ENCODE data around the gene PIGS.

Gene PIGS

DNA sequence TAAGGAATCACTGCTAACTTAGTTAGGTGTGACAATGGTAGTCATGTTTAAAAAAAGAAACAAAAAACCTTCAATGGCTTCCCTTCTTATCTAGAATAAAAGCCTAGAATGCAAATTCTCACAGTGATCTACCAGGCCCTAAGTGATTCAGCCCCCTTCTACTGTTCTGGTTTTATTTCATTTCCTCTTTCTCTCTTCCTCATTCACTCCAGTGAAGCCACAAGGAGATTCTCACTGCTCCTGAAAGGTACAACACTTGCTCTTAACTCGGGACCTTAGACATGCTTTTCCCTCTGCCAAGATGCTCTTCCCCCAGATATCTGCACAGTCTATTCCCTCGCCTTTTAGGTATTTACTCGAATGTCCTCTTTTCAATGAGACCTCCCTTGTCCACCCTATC, 3.7 kb downstream of the PIGS start:
- Histone ChIP-seq H3K27ac (replicated peaks; ENCODE audit: low read length) (no peak overlapping the region), H3K23ac (ENCODE audit: low read depth, low read length, poor library complexity) (no peak overlapping the region), H4K8ac (ENCODE audit: low read depth, low read length) (no peak overlapping the region), H3K9ac (ENCODE audit: low read depth, low read length, poor library complexity) (no peak overlapping the region), H2AFZ (ENCODE audit: low read length) (no peak overlapping the region), H2BK5ac (ENCODE audit: low read length) (no peak overlapping the region), H2AK5ac (ENCODE audit: low read depth, low read length) (no peak overlapping the region), H3K9me3 (replicated peaks in 1 of 2; ENCODE audit: control insufficient read depth in 2 of 2, insufficient read depth in 1 of 2, low read depth in 1 of 2, low read length in 2 of 2) (no peaks in the 10 kb centered on the region), H3K27me3 (ENCODE audit: control insufficient read depth in 3 of 3, insufficient read depth in 3 of 3, low read depth in 1 of 3, low read length in 3 of 3) (peaks cover 0 to 4% (median 0%) of the 10 kb centered on the region in 3 experiments), H3K4me2 (ENCODE audit: insufficient read depth, low read length, poor library complexity, severe bottlenecking) (no peak overlapping the region), H2BK12ac (ENCODE audit: low read length) (no peak overlapping the region), H3K4me1 (ENCODE audit: control insufficient read depth in 2 of 2, insufficient read depth in 1 of 2, low read depth in 1 of 2, low read length in 2 of 2) (peaks cover 0 to 2% of the 10 kb centered on the region in 2 donors), H3K4me3 (ENCODE audit: low read length in 2 of 2) (no peak overlapping the region), H3K14ac (ENCODE audit: low read length) (no peak overlapping the region), H4K91ac (ENCODE audit: low read depth, low read length, poor library complexity) (no peak overlapping the region), H3K4ac (ENCODE audit: low read length) (no peak overlapping the region), H3K18ac (ENCODE audit: low read length) (no peak overlapping the region), H3K36me3 (replicated peaks in 1 of 2; ENCODE audit: control insufficient read depth in 2 of 2, insufficient read depth in 2 of 2, low read length in 2 of 2) (peaks cover 3 to 25% of the 10 kb centered on the region in 2 donors), H2BK120ac (ENCODE audit: low read depth, low read length) (no peak overlapping the region), H2BK15ac (ENCODE audit: low read length) (no peak overlapping the region), H3K79me1 (ENCODE audit: low read depth, low read length) (peaks cover 5% of the 10 kb centered on the region)
- no CpG with 5 or more reads among the region's 3 CpGs for WGBS, 2 donors (ENCODE audit: extremely low coverage in 2 of 2, insufficient read length in 2 of 2, insufficient replicate concordance in 1 of 2)
- DNase-seq (ENCODE audit: low spot score), result no peak

DNA sequence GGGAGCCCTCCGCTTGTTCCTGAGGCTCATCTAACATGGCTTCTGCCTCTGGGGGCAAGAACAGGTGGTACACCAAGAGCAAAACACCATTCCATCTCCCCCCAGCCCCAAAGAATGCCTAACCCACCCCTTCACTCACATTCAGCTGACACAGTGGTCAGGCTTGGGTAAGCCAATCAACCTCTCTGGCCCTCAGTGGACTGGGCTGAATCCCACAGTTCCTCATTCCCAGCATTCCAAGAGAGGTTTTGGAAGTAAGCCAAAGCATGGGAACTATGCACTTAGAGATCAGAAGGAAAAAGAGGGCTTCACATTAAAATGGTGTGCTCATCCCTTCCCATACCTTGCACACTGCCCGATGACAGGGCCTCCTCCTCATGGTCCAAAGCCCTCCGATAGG, 7.8 kb downstream of the PIGS start:
- no peak overlapping the region for H3K23ac ChIP-seq (ENCODE audit: low read depth, low read length, poor library complexity)
- WGBS, 2 donors (ENCODE audit: extremely low coverage in 2 of 2, insufficient read length in 2 of 2, insufficient replicate concordance in 1 of 2), result no CpG with 5 or more reads among the region's 3 CpGs
- no peak overlapping the region for H3K4ac ChIP-seq (ENCODE audit: low read length)
- H3K4me3 ChIP-seq (ENCODE audit: low read length in 2 of 2), result no peak overlapping the region
- H3K27me3 ChIP-seq (ENCODE audit: control insufficient read depth in 3 of 3, insufficient read depth in 3 of 3, low read depth in 1 of 3, low read length in 3 of 3), result no peaks in the 10 kb centered on the region
- H2AK5ac ChIP-seq (ENCODE audit: low read depth, low read length), result no peak overlapping the region
- no peak overlapping the region for H2BK15ac ChIP-seq (ENCODE audit: low read length)
- H3K79me1 ChIP-seq (ENCODE audit: low read depth, low read length), result peaks cover 2% of the 10 kb centered on the region
- no peak overlapping the region for H2BK5ac ChIP-seq (ENCODE audit: low read length)
- H3K4me1 ChIP-seq (ENCODE audit: control insufficient read depth in 2 of 2, insufficient read depth in 1 of 2, low read depth in 1 of 2, low read length in 2 of 2), result no peaks in the 10 kb centered on the region
- H3K14ac ChIP-seq (ENCODE audit: low read length), result no peak overlapping the region
- no peak overlapping the region for H2AFZ ChIP-seq (ENCODE audit: low read length)
- DNase-seq (ENCODE audit: low spot score), result no peak
- H3K18ac ChIP-seq (ENCODE audit: low read length), result no peak overlapping the region
- H4K8ac ChIP-seq (ENCODE audit: low read depth, low read length), result no peak overlapping the region
- H3K4me2 ChIP-seq (ENCODE audit: insufficient read depth, low read length, poor library complexity, severe bottlenecking), result no peak overlapping the region
- no peak overlapping the region for H3K9ac ChIP-seq (ENCODE audit: low read depth, low read length, poor library complexity)
- no peak overlapping the region for H4K91ac ChIP-seq (ENCODE audit: low read depth, low read length, poor library complexity)
- no peak overlapping the region for H3K27ac ChIP-seq (replicated peaks; ENCODE audit: low read length)
- no peak overlapping the region for H2BK12ac ChIP-seq (ENCODE audit: low read length)
- H3K36me3 ChIP-seq (replicated peaks in 1 of 2; ENCODE audit: control insufficient read depth in 2 of 2, insufficient read depth in 2 of 2, low read length in 2 of 2), result peaks cover 7 to 54% of the 10 kb centered on the region in 2 donors
- no peak overlapping the region for H2BK120ac ChIP-seq (ENCODE audit: low read depth, low read length)
- H3K9me3 ChIP-seq (replicated peaks in 1 of 2; ENCODE audit: control insufficient read depth in 2 of 2, insufficient read depth in 1 of 2, low read depth in 1 of 2, low read length in 2 of 2), result no peaks in the 10 kb centered on the region

- Histone ChIP-seq H3K4me2 (ENCODE audit: insufficient read depth, low read length, poor library complexity, severe bottlenecking) (no peak overlapping the region), H3K9me3 (replicated peaks in 1 of 2; ENCODE audit: control insufficient read depth in 2 of 2, insufficient read depth in 1 of 2, low read depth in 1 of 2, low read length in 2 of 2) (no peaks in the 10 kb centered on the region), H3K23ac (ENCODE audit: low read depth, low read length, poor library complexity) (no peak overlapping the region), H3K18ac (ENCODE audit: low read length) (no peak overlapping the region), H4K8ac (ENCODE audit: low read depth, low read length) (no peak overlapping the region), H2BK15ac (ENCODE audit: low read length) (no peak overlapping the region), H2AK5ac (ENCODE audit: low read depth, low read length) (no peak overlapping the region), H3K27ac (replicated peaks; ENCODE audit: low read length) (no peak overlapping the region), H3K36me3 (replicated peaks in 1 of 2; ENCODE audit: control insufficient read depth in 2 of 2, insufficient read depth in 2 of 2, low read length in 2 of 2) (peaks cover 25 to 64% of the 10 kb centered on the region in 2 donors), H3K4ac (ENCODE audit: low read length) (no peak overlapping the region), H3K27me3 (ENCODE audit: control insufficient read depth in 3 of 3, insufficient read depth in 3 of 3, low read depth in 1 of 3, low read length in 3 of 3) (no peaks in the 10 kb centered on the region), H3K4me1 (ENCODE audit: control insufficient read depth in 2 of 2, insufficient read depth in 1 of 2, low read depth in 1 of 2, low read length in 2 of 2) (peaks cover 11 to 12% of the 10 kb centered on the region in 2 donors), H2BK12ac (ENCODE audit: low read length) (no peak overlapping the region), H3K4me3 (ENCODE audit: low read length in 2 of 2) (no peak overlapping the region), H3K79me1 (ENCODE audit: low read depth, low read length) (peaks cover 6% of the 10 kb centered on the region), H2BK5ac (ENCODE audit: low read length) (no peak overlapping the region), H4K91ac (ENCODE audit: low read depth, low read length, poor library complexity) (no peak overlapping the region), H2AFZ (ENCODE audit: low read length) (no peak overlapping the region), H3K9ac (ENCODE audit: low read depth, low read length, poor library complexity) (no peak overlapping the region), H2BK120ac (ENCODE audit: low read depth, low read length) (no peak overlapping the region), H3K14ac (ENCODE audit: low read length) (no peak overlapping the region)
- no peak for DNase-seq (ENCODE audit: low spot score)
- WGBS, 2 donors (ENCODE audit: extremely low coverage in 2 of 2, insufficient read length in 2 of 2, insufficient replicate concordance in 1 of 2), result no CpG with 5 or more reads among the region's 3 CpGs
Observed at GRCh38 chr17:28555022-28555421, 16.3 kb downstream of the PIGS start.

DNA sequence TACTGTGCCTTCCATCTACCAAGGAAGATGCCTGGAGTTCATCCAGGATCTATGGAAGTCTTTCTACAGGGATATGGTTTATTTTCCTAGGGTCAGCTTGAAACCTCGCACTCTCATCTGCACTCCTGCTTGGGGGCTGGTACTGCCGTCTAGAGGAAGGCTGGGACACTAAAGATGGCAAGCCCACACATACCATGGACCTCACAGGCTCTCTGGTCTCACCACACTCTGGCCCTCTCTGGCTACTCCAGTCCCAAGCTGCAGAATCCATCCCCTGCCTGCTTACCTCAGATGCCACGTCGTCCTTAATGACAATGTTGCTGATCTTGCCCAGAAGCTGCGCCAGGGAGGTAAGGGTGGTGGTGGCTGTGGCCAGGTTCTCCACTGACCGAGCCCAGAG, 16.8 kb downstream of the PIGS start:
- H3K23ac ChIP-seq (ENCODE audit: low read depth, low read length, poor library complexity), result no peak overlapping the region
- no peak overlapping the region for H3K27ac ChIP-seq (replicated peaks; ENCODE audit: low read length)

More for the DNA sequence above, 16.8 kb downstream of the PIGS start:
- H3K4ac ChIP-seq (ENCODE audit: low read length), result no peak overlapping the region
- H2AK5ac ChIP-seq (ENCODE audit: low read depth, low read length), result no peak overlapping the region
- H3K4me1 ChIP-seq (ENCODE audit: control insufficient read depth in 2 of 2, insufficient read depth in 1 of 2, low read depth in 1 of 2, low read length in 2 of 2), result peaks cover 12 to 14% of the 10 kb centered on the region in 2 donors
- H2BK5ac ChIP-seq (ENCODE audit: low read length), result no peak overlapping the region
- no peaks in the 10 kb centered on the region for H3K27me3 ChIP-seq (ENCODE audit: control insufficient read depth in 3 of 3, insufficient read depth in 3 of 3, low read depth in 1 of 3, low read length in 3 of 3)
- no peak overlapping the region for H2BK15ac ChIP-seq (ENCODE audit: low read length)
- no peak overlapping the region for H4K8ac ChIP-seq (ENCODE audit: low read depth, low read length)
- no peak overlapping the region for H3K14ac ChIP-seq (ENCODE audit: low read length)
- H3K4me2 ChIP-seq (ENCODE audit: insufficient read depth, low read length, poor library complexity, severe bottlenecking), result no peak overlapping the region
- H2AFZ ChIP-seq (ENCODE audit: low read length), result no peak overlapping the region
- H2BK12ac ChIP-seq (ENCODE audit: low read length), result no peak overlapping the region
- peaks cover 6% of the 10 kb centered on the region for H3K79me1 ChIP-seq (ENCODE audit: low read depth, low read length)
- H2BK120ac ChIP-seq (ENCODE audit: low read depth, low read length), result no peak overlapping the region
- no peak overlapping the region for H3K4me3 ChIP-seq (ENCODE audit: low read length in 2 of 2)
- no peak overlapping the region for H4K91ac ChIP-seq (ENCODE audit: low read depth, low read length, poor library complexity)
- WGBS, 2 donors (ENCODE audit: extremely low coverage in 2 of 2, insufficient read length in 2 of 2, insufficient replicate concordance in 1 of 2), result no CpG with 5 or more reads among the region's 6 CpGs
- no peak overlapping the region for H3K18ac ChIP-seq (ENCODE audit: low read length)
- H3K9me3 ChIP-seq (replicated peaks in 1 of 2; ENCODE audit: control insufficient read depth in 2 of 2, insufficient read depth in 1 of 2, low read depth in 1 of 2, low read length in 2 of 2), result no peaks in the 10 kb centered on the region
- no peak for DNase-seq (ENCODE audit: low spot score)
- no peak overlapping the region for H3K9ac ChIP-seq (ENCODE audit: low read depth, low read length, poor library complexity)
- H3K36me3 ChIP-seq (replicated peaks in 1 of 2; ENCODE audit: control insufficient read depth in 2 of 2, insufficient read depth in 2 of 2, low read length in 2 of 2), result peaks cover 23 to 59% of the 10 kb centered on the region in 2 donors

Data from neuronal stem cell (in vitro differentiated cells).